ENCODE data around the gene HECTD2. TPM values are rescaled to one million over a fixed set of nuclear protein-coding genes. Genes with fewer than 3 reads are reported as not detected.

Gene HECTD2
- total and polyA plus RNA-seq, 9 of the 15 experiments (the other 6 are each of a cell fraction or from before 2014, with no cell fraction given), result 1.3 to 5.9 (median 3.9) TPM

GRCh38 chr10:91432175-91432574 lies 22.0 kb downstream of the HECTD2 start:
- 44% methylated on average over 2 of the region's 2 CpGs for WGBS (ENCODE audit: insufficient coverage, low coverage, missing lambda C conversion rate)
- no peaks in the 10 kb centered on the region for H3K9me1 ChIP-seq (ENCODE audit: control insufficient read depth, insufficient read depth, low read length)
- H3K9ac ChIP-seq (ENCODE audit: insufficient read depth in 1 of 2, low read depth in 2 of 2, low read length in 2 of 2), result no peak overlapping the region
- no peaks in the 10 kb centered on the region for H3K9me3 ChIP-seq (replicated peaks; ENCODE audit: control insufficient read depth, insufficient read depth, low read depth, low read length)
- H3K27me3 ChIP-seq (ENCODE audit: control insufficient read depth in 2 of 2, insufficient read depth in 2 of 2, low read length in 2 of 2), result no peaks in the 10 kb centered on the region
- H3K4me2 ChIP-seq (ENCODE audit: insufficient read depth, low read length), result no peak overlapping the region
- CTCF ChIA-PET (ENCODE audit: low intra/inter-chr PET ratio), result no interaction called here
- H3K79me2 ChIP-seq (ENCODE audit: control insufficient read depth, insufficient read depth, low read length), result no peaks in the 10 kb centered on the region
- FAIRE-seq (no peak), DNase-seq (ENCODE audit: extremely low read depth in 1 of 4, low spot score in 3 of 4) (no peak), ATAC-seq (no peak)
- intact Hi-C loops (cut with micrococcal nuclease) (no loop called here), in situ Hi-C loops (cut with MboI) (no loop called here)
- no peak overlapping the region for H3K4me3 ChIP-seq
- H3K36me3 ChIP-seq (ENCODE audit: control insufficient read depth, insufficient read depth, low read length), result no peaks in the 10 kb centered on the region
- no peaks in the 10 kb centered on the region for H4K20me1 ChIP-seq (replicated peaks; ENCODE audit: control insufficient read depth, insufficient read depth, low read length)
- POLR2A ChIA-PET, result interaction anchor here (1.1 kb wide), 1 partner anchor 11 kb away, joined by 3 read pairs; no protein-coding TSS in a partner anchor
- no peak overlapping the region for H2AFZ ChIP-seq (ENCODE audit: low read depth, low read length)
- H3K27ac ChIP-seq (ENCODE audit: extremely low read depth, low read depth, low read length), result no peak overlapping the region
- BruUV-seq (replicated peaks), result no TSS peak
- TF ChIP-seq, protein P1, sequence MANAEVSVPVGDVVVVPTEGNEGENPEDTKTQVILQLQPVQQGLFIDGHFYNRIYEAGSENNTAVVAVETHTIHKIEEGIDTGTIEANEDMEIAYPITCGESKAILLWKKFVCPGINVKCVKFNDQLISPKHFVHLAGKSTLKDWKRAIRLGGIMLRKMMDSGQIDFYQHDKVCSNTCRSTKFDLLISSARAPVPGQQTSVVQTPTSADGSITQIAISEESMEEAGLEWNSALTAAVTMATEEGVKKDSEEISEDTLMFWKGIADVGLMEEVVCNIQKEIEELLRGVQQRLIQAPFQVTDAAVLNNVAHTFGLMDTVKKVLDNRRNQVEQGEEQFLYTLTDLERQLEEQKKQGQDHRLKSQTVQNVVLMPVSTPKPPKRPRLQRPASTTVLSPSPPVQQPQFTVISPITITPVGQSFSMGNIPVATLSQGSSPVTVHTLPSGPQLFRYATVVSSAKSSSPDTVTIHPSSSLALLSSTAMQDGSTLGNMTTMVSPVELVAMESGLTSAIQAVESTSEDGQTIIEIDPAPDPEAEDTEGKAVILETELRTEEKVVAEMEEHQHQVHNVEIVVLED (CRISPR knock-in tag; IDR thresholded peaks at IDR 0.05), result no peak
- TF ChIP-seq GATAD2A (IDR thresholded peaks at IDR 0.05) (no peak), ZC3H4 (CRISPR knock-in tag; IDR thresholded peaks at IDR 0.05; ENCODE audit: borderline replicate concordance) (no peak), CCAR2 (IDR thresholded peaks at IDR 0.05; ENCODE audit: low read depth, low read length) (no peak), ZNF274 (IDR thresholded peaks at IDR 0.05; ENCODE audit: borderline replicate concordance, low read depth, low read length) (no peak), HDGF (IDR thresholded peaks at IDR 0.05) (no peak), ZNF384 (IDR thresholded peaks at IDR 0.05; ENCODE audit: low read depth, low read length) (no peak), E2F4 (CRISPR knock-in tag; IDR thresholded peaks at IDR 0.05; ENCODE audit: low read depth) (no peak)
- TF ChIP-seq, protein P2, sequence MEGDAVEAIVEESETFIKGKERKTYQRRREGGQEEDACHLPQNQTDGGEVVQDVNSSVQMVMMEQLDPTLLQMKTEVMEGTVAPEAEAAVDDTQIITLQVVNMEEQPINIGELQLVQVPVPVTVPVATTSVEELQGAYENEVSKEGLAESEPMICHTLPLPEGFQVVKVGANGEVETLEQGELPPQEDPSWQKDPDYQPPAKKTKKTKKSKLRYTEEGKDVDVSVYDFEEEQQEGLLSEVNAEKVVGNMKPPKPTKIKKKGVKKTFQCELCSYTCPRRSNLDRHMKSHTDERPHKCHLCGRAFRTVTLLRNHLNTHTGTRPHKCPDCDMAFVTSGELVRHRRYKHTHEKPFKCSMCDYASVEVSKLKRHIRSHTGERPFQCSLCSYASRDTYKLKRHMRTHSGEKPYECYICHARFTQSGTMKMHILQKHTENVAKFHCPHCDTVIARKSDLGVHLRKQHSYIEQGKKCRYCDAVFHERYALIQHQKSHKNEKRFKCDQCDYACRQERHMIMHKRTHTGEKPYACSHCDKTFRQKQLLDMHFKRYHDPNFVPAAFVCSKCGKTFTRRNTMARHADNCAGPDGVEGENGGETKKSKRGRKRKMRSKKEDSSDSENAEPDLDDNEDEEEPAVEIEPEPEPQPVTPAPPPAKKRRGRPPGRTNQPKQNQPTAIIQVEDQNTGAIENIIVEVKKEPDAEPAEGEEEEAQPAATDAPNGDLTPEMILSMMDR (IDR thresholded peaks at IDR 0.05 in 2 of 3, conservative IDR thresholded peaks at IDR 0.05 in 1 of 3; ENCODE audit: insufficient read depth in 2 of 3, low read depth in 1 of 3, low read length in 3 of 3), result no peak
- H3K4me1 ChIP-seq (replicated peaks in 1 of 2; ENCODE audit: control insufficient read depth in 2 of 2, insufficient read depth in 2 of 2, low read length in 2 of 2), result no peaks in the 10 kb centered on the region; a peak in 1 of 5 replicates

All from K562 (cell line).